DMS153 treated with DMSO at 0.1 percent for 48 hours (cell line): ENCODE results near the gene FARP1.
"Not testable (repeated sequence)": the region's sequence is repeated elsewhere in the genome, so short reads cannot be mapped to it uniquely, and the experiment has no call there.

Experiments used
- DNase-seq: peaks from one replicate; lab custom pipeline; 2025; ENCODE audit not compliant: unreplicated experiment; lab: John Stamatoyannopoulos, UW

FARP1 gene

GRCh38 chr13:98260357-98261164 is 117.7 kb downstream of the FARP1 start:
- no peak for DNase-seq

- DNase-seq, result no peak
Observed at GRCh38 chr13:98261165-98261702, 118.3 kb downstream of the FARP1 start.

- DNase-seq, result no peak
Observed at GRCh38 chr13:98262292-98262691, 119.4 kb downstream of the FARP1 start.

- DNase-seq, result no peak
Observed at GRCh38 chr13:98263841-98264240, 120.9 kb downstream of the FARP1 start.

- DNase-seq, result no peak
Observed at GRCh38 chr13:98264877-98265276, 122.0 kb downstream of the FARP1 start.

- no peak for DNase-seq
Observed at GRCh38 chr13:98265692-98266551, 123.0 kb downstream of the FARP1 start.

GRCh38 chr13:98267080-98267912 is 124.4 kb downstream of the FARP1 start:
- no peak for DNase-seq

GRCh38 chr13:98269386-98269785 is 126.5 kb downstream of the FARP1 start:
- DNase-seq, result no peak

- no peak for DNase-seq
Observed at GRCh38 chr13:98270819-98271218, 127.9 kb downstream of the FARP1 start.

- not testable (repeated sequence) for DNase-seq
Observed at GRCh38 chr13:98271646-98272045, 128.8 kb downstream of the FARP1 start.

GRCh38 chr13:98272549-98272948 is 129.7 kb downstream of the FARP1 start:
- no peak for DNase-seq

GRCh38 chr13:98273067-98273823 is 130.4 kb downstream of the FARP1 start:
- DNase-seq, result no peak

- DNase-seq, result no peak
Observed at GRCh38 chr13:98273824-98274742, 131.2 kb downstream of the FARP1 start.

- no peak for DNase-seq
Observed at GRCh38 chr13:98274921-98275487, 132.1 kb downstream of the FARP1 start.

GRCh38 chr13:98275681-98276171 is 132.8 kb downstream of the FARP1 start:
- no peak for DNase-seq

- no peak for DNase-seq
Observed at GRCh38 chr13:98276486-98276885, 133.6 kb downstream of the FARP1 start.

GRCh38 chr13:98278068-98278724 is 135.3 kb downstream of the FARP1 start:
- no peak for DNase-seq
